GM18951 (cell line): ENCODE data around the gene UBA1.
A peak's percentile ranks its signal among the peaks of the same experiment; 100 is the strongest.

Source experiments
- POLR2A ChIP-seq: IDR thresholded peaks from 4 replicates; pipeline ENCODE4 v1.6.1; 2011; ENCODE audit warnings: mild to moderate bottlenecking; ENCODE audit not compliant: insufficient read length, insufficient read depth; ENCODE audit errors: extremely low read depth
- in situ Hi-C: fragments of 300-500 bp; cut with MboI; formaldehyde crosslinking; loops from one replicate; pipeline ENCODE4 v1.12.0; 2022; ENCODE audit warnings: low sequenced_read_pairs, mixed read lengths, inconsistent platforms; ENCODE audit not compliant: unreplicated experiment

Gene UBA1

GRCh38 chrX:47193475-47194193 is at the start of gene UBA1:
Gene UBA1, plus strand, starts transcription at chrX:47193829. Its CDS starts 4,974 bp downstream, at chrX:47198803.
- peak; percentile 90 for TF ChIP-seq POLR2A
- in situ Hi-C loops: loop anchor here (25.0 kb wide), 1 partner anchor 319 kb away; no protein-coding TSS in a partner anchor

DNA sequence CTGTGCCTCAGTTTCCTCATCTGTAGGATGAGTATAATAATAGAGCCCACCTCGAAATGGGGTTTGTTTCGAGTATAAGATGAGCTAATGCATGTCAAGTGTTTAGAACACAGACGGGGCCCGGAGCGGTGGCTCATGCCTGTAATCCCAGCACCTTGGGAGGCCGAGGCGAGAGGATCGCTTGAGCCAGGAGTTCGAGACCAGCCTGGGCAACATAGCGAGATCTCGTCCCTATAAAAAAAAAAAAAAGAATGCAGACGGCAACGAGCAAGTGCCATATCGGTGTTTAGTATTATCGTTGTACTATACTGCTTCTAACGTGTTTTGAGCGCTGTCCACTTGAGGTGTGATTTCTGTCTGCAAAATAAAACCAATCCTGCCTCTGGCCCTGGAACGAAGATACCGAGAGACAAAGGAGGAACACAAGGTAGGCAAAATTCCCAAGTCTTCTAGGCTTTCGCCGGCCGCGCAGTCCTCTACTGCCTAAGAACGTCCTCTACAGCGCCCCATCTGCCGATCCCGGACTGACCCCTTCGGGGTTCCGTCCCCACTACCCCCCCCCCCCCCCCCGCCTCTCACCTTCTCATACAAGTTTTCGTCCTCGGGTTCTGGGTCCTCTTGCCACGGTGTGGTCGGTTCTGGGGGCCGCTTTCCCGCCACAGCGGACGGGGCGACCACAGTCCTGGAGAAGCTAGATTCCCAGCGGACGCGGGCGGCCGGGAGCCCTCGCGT is 49.6 kb upstream of the UBA1 start:
- in situ Hi-C loops: no loop called here
- no peak for TF ChIP-seq POLR2A

GRCh38 chrX:47144626-47145394 is 48.8 kb upstream of the UBA1 start, which contains the start of the genes NDUFB11 and RBM10:
Gene NDUFB11, minus strand, starts transcription at chrX:47144702. Its CDS starts 23 bp downstream, at chrX:47144679.
Gene RBM10, plus strand, starts transcription at chrX:47145221. Its CDS starts 2,261 bp downstream, at chrX:47147482.
- in situ Hi-C loops: no loop called here
- TF ChIP-seq POLR2A: peak; percentile 81

- in situ Hi-C loops: no loop called here
- TF ChIP-seq POLR2A: no peak
Measured at GRCh38 chrX:47145395-47146120, 48.1 kb upstream of the UBA1 start.

DNA sequence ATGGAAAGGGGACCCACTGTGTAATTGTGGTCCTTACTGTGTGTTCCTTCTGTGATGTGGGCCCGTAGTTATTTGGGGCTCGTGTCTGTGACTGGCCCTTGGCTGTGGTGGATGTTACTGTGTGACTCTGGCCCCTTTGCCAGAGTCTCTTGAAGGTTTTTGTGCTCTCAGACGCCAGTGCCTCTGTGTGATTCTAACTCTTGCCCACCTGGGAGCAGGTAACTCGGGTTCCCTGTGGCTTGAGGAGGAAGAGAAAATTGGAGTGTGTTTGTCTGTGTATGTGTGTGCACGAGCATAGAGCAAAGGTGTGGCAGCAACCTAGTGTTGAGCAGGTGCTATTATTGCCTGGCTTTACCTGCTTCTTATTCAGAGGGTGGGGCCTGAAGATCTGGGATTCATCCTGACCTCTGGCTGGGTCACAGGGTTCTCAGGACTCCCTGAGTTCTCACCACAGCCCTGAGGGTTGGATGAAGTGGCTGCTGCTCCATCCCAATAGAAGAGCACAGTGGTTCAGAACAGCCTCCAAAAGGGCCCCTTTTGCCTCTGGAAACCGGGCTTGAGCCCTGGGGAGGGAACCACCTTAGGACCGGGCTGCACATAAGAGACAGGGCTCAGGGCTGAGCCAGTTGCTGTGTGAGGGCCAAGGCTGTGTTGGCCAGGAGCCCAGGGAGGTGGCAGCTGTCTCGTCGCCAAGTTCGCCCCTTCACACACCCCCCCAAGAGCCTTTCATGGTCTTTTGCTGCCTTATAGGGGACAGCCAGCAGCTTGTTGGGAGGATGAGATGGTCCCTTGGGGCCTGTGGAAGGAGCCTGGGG is 47.3 kb upstream of the UBA1 start:
- no peak for TF ChIP-seq POLR2A
- in situ Hi-C loops: no loop called here

GRCh38 chrX:47146936-47147859 is 46.4 kb upstream of the UBA1 start:
- in situ Hi-C loops: no loop called here
- no peak for TF ChIP-seq POLR2A

- in situ Hi-C loops: no loop called here
- TF ChIP-seq POLR2A: no peak
Measured at GRCh38 chrX:47148946-47149345, 44.7 kb upstream of the UBA1 start.

- TF ChIP-seq POLR2A: no peak
- in situ Hi-C loops: no loop called here
Measured at GRCh38 chrX:47151435-47151834, 42.2 kb upstream of the UBA1 start.

DNA sequence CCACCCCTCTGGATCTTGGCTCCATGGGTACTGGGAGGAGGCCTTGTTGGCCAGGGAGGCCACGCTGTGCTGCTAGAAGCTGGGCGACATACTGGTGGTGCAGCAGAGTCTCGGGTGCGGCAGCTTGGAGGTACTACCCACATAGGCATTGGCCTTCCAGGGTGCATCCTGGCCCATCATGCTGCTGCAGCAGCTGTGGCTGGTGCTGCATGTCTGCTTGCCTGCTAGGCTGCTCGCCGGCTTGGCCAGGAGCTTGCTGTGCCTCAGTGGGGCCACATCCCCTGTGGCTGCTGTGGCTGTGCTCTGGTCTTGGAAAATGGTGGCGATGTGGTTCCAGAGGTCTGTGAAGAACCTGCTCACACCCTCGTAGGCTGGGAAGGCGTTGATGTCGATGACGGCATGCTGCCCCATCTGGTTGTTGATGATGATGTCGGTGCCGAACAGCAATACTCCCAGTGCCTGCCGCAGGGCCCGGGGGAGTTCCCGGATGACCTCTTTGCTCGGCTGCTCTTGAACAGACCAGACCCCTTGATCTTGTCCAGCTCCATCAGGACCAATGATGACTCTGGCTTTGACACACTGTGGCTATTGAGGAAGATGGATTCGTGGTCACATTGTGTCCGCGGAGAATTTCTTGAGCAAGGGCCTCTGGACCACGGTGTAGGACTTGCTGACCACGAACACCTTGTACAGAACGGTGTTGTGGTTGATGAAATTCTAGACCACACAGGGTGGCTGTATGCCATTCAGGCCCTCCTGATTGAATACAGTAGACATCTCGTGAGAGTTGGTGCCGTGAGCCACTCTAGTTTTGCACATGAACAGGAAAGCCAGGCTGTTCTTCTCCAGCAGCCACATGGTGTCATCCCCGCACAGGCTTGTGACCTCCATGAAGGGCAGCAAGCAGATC is 36.8 kb upstream of the UBA1 start:
- in situ Hi-C loops: no loop called here

DNA sequence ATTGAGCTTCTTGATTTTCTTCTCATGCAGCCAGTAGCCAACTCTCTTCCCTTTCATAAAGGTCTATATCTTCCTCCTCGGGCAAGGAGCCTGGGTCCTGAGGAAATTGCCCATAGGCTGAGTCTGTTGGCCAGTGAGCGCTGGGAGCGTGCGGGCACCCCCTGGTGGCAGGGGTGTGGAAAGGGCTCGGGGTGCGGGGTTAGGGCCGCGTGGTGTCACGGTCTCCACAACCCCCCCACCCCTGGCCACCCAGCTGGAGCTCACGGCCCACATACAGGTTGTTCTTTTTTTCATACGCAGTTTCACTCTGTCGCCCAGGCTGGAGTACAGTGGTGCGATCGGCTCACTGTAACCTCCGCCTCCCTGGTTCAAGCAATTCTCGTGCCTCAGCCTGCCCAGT is 35.5 kb upstream of the UBA1 start:
- in situ Hi-C loops: no loop called here
- TF ChIP-seq POLR2A: no peak

More for the DNA sequence above, 36.8 kb upstream of the UBA1 start:
- TF ChIP-seq POLR2A: no peak
